Stimulated activated CD4-positive, alpha-beta T cell treated with anti-CD3 and anti-CD28 coated beads, Interleukin-12 subunit alpha, Interleukin-12 subunit beta, amount 100 ng/mL, for 48 hours (primary cell): ENCODE results near the gene TAF3.
"Not testable (repeated sequence)": the region's sequence is repeated elsewhere in the genome, so short reads cannot be mapped to it uniquely, and the experiment has no call there.

Experiments
- DNase-seq, 3 donors: peaks; one replicate each; pipeline ENCODE4 v3.0.0-alpha.2; 2020; ENCODE audit warnings: low read depth in 2 of 3, low spot score in 1 of 3

Gene TAF3

GRCh38 chr10:7811743-7812142 is 6.6 kb upstream of the TAF3 start:
- DNase-seq: not testable (repeated sequence)

- DNase-seq: no peak
Measured at GRCh38 chr10:7813481-7813880, 4.8 kb upstream of the TAF3 start.

- DNase-seq: no peak
Measured at GRCh38 chr10:7817576-7817975, 729 bp upstream of the TAF3 start.

- DNase-seq: no peak
Measured at GRCh38 chr10:7817984-7818294, 366 bp upstream of the TAF3 start.

GRCh38 chr10:7819121-7819460 is 786 bp downstream of the TAF3 start:
- peak in 1 of 3 donors; percentile 12 for DNase-seq

- DNase-seq: no peak
Measured at GRCh38 chr10:7824251-7824650, 5.9 kb downstream of the TAF3 start.

GRCh38 chr10:7826971-7827370 is 8.7 kb downstream of the TAF3 start:
- no peak for DNase-seq

- DNase-seq: no peak
Measured at GRCh38 chr10:7829289-7829834, 11.1 kb downstream of the TAF3 start.

GRCh38 chr10:7832060-7832459 is 13.8 kb downstream of the TAF3 start:
- DNase-seq: no peak

- no peak for DNase-seq
Measured at GRCh38 chr10:7833210-7833609, 14.9 kb downstream of the TAF3 start.

- DNase-seq: no peak
Measured at GRCh38 chr10:7834262-7834661, 16.0 kb downstream of the TAF3 start.

GRCh38 chr10:7836571-7836970 is 18.3 kb downstream of the TAF3 start:
- no peak for DNase-seq

- DNase-seq: no peak
Measured at GRCh38 chr10:7846591-7846990, 28.3 kb downstream of the TAF3 start.

- DNase-seq: no peak
Measured at GRCh38 chr10:7853226-7853842, 35.0 kb downstream of the TAF3 start.

GRCh38 chr10:7853890-7854289 is 35.6 kb downstream of the TAF3 start:
- no peak for DNase-seq

- no peak for DNase-seq
Measured at GRCh38 chr10:7855205-7855604, 36.9 kb downstream of the TAF3 start.

GRCh38 chr10:7856678-7857077 is 38.4 kb downstream of the TAF3 start:
- DNase-seq: no peak

- no peak for DNase-seq
Measured at GRCh38 chr10:7857262-7857661, 39.0 kb downstream of the TAF3 start.

- DNase-seq: no peak
Measured at GRCh38 chr10:7861509-7862120, 43.3 kb downstream of the TAF3 start.

- no peak for DNase-seq
Measured at GRCh38 chr10:7862121-7862514, 43.8 kb downstream of the TAF3 start.

GRCh38 chr10:7866176-7866575 is 47.9 kb downstream of the TAF3 start:
- DNase-seq: no peak

GRCh38 chr10:7872041-7872442 is 53.7 kb downstream of the TAF3 start:
- DNase-seq: no peak

GRCh38 chr10:7874864-7875263 is 56.6 kb downstream of the TAF3 start:
- DNase-seq: no peak
